Loucy (cell line): ENCODE results near the gene ABCC3.

Experiments
- H2AFZ ChIP-seq: fragments of 200-600 bp; sonication (generic); 2 replicates; pipeline ENCODE4 v1.6.0; 2016; ENCODE audit warnings: antibody characterized with exemption, mild to moderate bottlenecking, low read length, moderate library complexity
- H3F3A ChIP-seq: fragments of 200-600 bp; 2 replicates; pipeline ENCODE4 v1.6.0; 2016; ENCODE audit warnings: antibody characterized with exemption, low read depth, mild to moderate bottlenecking
- H3K27me3 ChIP-seq: fragments of 200-600 bp; sonication (generic); 2 replicates; pipeline ENCODE4 v1.6.1; 2014; ENCODE audit warnings: low read length, mild to moderate bottlenecking; ENCODE audit not compliant: insufficient read depth, poor library complexity, severe bottlenecking
- H3K36me3 ChIP-seq: fragments of 200-600 bp; sonication (generic); 2 replicates; pipeline ENCODE4 v1.6.1; 2016; ENCODE audit warnings: low read length; ENCODE audit not compliant: insufficient read depth
- H3K4me1 ChIP-seq: fragments of 200-600 bp; sonication (generic); 2 replicates; pipeline ENCODE4 v1.5.1; 2014; ENCODE audit warnings: low read length, mild to moderate bottlenecking; ENCODE audit not compliant: insufficient read depth, poor library complexity, severe bottlenecking
- H3K4me2 ChIP-seq: fragments of 200-600 bp; sonication (generic); 2 replicates; pipeline ENCODE4 v1.6.0; 2014; ENCODE audit warnings: antibody characterized with exemption, low read length, low read depth, mild to moderate bottlenecking; ENCODE audit not compliant: poor library complexity, severe bottlenecking
- H3K4me3 ChIP-seq: fragments of 200-600 bp; sonication (generic); 2 replicates; pipeline ENCODE4 v1.5.1; 2014; ENCODE audit warnings: low read length, mild to moderate bottlenecking, mixed read lengths; ENCODE audit not compliant: poor library complexity, severe bottlenecking
- H3K79me2 ChIP-seq: fragments of 200-600 bp; sonication (generic); 2 replicates; pipeline ENCODE4 v1.6.1; 2014; ENCODE audit warnings: low read length; ENCODE audit not compliant: insufficient read depth
- H3K9ac ChIP-seq: fragments of 200-600 bp; sonication (generic); 2 replicates; pipeline ENCODE4 v1.6.0; 2014; ENCODE audit warnings: mild to moderate bottlenecking, low read depth, low read length, moderate library complexity; ENCODE audit not compliant: poor library complexity, severe bottlenecking
- H3K9me2 ChIP-seq: fragments of 200-600 bp; sonication (generic); replicated peaks from 2 replicates; pipeline ENCODE4 v1.6.1; 2016; ENCODE audit warnings: low read depth, low read length, mixed read lengths
- H3K9me3 ChIP-seq: fragments of 200-600 bp; sonication (generic); 2 replicates; pipeline ENCODE4 v1.6.1; 2014; ENCODE audit warnings: mild to moderate bottlenecking, antibody characterized with exemption, low read length, low read depth; ENCODE audit not compliant: insufficient read depth
- H4K20me1 ChIP-seq: fragments of 200-600 bp; sonication (generic); 2 replicates; pipeline ENCODE4 v1.6.0; 2014; ENCODE audit warnings: antibody characterized with exemption, low read length, mild to moderate bottlenecking; ENCODE audit not compliant: insufficient read depth, poor library complexity, severe bottlenecking
- EZH2phosphoT487 ChIP-seq: fragments of 200-600 bp; IDR thresholded peaks from 2 replicates; pipeline ENCODE4 v1.6.1; 2018; ENCODE audit warnings: antibody characterized with exemption, mild to moderate bottlenecking, moderate library complexity, borderline replicate concordance
- TF ChIP-seq, protein P1 (sequence below): fragments of 200-600 bp; sonication (generic); conservative IDR thresholded peaks from 2 replicates; pipeline ENCODE4 v1.5.1; 2014; ENCODE audit warnings: mild to moderate bottlenecking, antibody characterized with exemption, low read length

The ABCC3 gene

DNA sequence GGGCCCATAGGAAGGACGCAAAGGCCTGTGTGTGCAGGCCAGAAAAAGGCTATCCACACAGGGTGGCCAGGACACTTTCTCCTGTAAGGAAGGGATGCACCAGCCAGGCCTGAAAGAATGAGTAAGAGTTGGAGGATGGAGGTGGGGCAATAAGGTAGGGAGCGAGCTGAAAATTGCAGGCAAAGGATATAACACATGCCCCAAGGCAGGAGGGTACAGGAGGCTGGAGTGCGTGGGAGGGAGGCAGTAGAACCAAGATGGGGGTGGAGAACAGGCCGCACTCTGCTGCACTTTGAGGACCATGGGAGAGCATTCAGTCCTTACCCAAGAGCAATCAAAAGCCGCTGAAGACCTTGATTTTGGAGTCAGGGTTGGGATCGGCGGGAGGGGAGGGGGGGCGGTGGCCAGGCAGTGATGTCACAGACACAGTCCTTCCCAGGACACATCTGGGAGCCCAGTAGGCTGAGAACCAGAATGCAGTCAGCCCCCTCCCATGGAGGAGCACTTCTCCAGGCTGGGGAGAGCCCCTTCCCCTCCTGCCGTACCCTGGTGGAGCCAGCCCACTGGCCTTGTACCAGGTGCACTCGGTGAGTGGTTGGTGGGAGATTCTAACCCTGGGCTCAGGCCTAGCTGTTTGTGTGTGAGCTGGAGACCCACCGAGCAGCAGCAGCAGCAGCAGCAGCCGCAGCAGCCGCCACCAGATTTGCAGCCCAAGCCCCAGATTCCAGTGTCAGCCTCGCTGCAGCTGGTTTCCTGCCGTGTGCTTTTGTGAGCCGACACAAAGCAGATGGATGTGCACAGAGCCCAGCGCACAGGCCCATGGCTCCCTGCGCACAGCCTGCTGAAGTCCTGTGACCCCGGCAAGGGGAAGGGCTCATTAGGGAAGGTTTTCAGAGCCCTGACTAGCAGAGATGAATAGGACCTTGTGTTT lies 55.5 kb downstream of the ABCC3 start:
- no peaks in the 10 kb centered on the region for H3K79me2 ChIP-seq
- H2AFZ ChIP-seq, result no peak overlapping the region

DNA sequence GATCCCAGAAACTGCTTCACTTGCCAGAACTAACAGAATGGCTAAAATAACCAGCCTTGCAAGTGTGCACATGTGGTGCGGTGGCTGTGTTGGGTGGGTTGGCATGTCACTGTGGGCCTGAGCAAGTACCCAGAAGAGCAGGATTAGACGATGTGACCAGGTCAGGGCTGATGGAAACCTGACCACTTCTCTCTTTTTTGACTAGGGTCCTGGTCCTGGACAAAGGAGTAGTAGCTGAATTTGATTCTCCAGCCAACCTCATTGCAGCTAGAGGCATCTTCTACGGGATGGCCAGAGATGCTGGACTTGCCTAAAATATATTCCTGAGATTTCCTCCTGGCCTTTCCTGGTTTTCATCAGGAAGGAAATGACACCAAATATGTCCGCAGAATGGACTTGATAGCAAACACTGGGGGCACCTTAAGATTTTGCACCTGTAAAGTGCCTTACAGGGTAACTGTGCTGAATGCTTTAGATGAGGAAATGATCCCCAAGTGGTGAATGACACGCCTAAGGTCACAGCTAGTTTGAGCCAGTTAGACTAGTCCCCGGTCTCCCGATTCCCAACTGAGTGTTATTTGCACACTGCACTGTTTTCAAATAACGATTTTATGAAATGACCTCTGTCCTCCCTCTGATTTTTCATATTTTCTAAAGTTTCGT lies 56.3 kb downstream of the ABCC3 start:
- Histone ChIP-seq H3K9me2 (no peaks in the 10 kb centered on the region), H3K27me3 (no peaks in the 10 kb centered on the region), H4K20me1 (no peaks in the 10 kb centered on the region), H3K36me3 (peaks cover 23% of the 10 kb centered on the region; the same call in 1 of the 2 replicates), H2AFZ (no peak overlapping the region), H3K4me2 (no peak overlapping the region), H3K4me3 (no peak overlapping the region), H3K79me2 (no peaks in the 10 kb centered on the region), H3K9me3 (no peaks in the 10 kb centered on the region), H3K9ac (no peak overlapping the region), H3K4me1 (peaks cover 4% of the 10 kb centered on the region), H3F3A (no peaks in the 10 kb centered on the region)
- TF ChIP-seq, protein P1, sequence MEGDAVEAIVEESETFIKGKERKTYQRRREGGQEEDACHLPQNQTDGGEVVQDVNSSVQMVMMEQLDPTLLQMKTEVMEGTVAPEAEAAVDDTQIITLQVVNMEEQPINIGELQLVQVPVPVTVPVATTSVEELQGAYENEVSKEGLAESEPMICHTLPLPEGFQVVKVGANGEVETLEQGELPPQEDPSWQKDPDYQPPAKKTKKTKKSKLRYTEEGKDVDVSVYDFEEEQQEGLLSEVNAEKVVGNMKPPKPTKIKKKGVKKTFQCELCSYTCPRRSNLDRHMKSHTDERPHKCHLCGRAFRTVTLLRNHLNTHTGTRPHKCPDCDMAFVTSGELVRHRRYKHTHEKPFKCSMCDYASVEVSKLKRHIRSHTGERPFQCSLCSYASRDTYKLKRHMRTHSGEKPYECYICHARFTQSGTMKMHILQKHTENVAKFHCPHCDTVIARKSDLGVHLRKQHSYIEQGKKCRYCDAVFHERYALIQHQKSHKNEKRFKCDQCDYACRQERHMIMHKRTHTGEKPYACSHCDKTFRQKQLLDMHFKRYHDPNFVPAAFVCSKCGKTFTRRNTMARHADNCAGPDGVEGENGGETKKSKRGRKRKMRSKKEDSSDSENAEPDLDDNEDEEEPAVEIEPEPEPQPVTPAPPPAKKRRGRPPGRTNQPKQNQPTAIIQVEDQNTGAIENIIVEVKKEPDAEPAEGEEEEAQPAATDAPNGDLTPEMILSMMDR, result no peak
- TF ChIP-seq EZH2phosphoT487, result no peak

More for the DNA sequence above, 55.5 kb downstream of the ABCC3 start:
- H3K36me3 ChIP-seq, result peaks cover 15% of the 10 kb centered on the region; the same call in 1 of the 2 replicates
- no peaks in the 10 kb centered on the region for H3K9me3 ChIP-seq
- peaks cover 4% of the 10 kb centered on the region for H3K4me1 ChIP-seq
- no peak overlapping the region for H3K4me3 ChIP-seq
- no peaks in the 10 kb centered on the region for H3K9me2 ChIP-seq
- no peak overlapping the region for H3K4me2 ChIP-seq
- TF ChIP-seq, protein P1, result no peak
- no peak for TF ChIP-seq EZH2phosphoT487
- H3F3A ChIP-seq, result no peaks in the 10 kb centered on the region
- H4K20me1 ChIP-seq, result no peaks in the 10 kb centered on the region
- no peaks in the 10 kb centered on the region for H3K27me3 ChIP-seq
- H3K9ac ChIP-seq, result no peak overlapping the region

DNA sequence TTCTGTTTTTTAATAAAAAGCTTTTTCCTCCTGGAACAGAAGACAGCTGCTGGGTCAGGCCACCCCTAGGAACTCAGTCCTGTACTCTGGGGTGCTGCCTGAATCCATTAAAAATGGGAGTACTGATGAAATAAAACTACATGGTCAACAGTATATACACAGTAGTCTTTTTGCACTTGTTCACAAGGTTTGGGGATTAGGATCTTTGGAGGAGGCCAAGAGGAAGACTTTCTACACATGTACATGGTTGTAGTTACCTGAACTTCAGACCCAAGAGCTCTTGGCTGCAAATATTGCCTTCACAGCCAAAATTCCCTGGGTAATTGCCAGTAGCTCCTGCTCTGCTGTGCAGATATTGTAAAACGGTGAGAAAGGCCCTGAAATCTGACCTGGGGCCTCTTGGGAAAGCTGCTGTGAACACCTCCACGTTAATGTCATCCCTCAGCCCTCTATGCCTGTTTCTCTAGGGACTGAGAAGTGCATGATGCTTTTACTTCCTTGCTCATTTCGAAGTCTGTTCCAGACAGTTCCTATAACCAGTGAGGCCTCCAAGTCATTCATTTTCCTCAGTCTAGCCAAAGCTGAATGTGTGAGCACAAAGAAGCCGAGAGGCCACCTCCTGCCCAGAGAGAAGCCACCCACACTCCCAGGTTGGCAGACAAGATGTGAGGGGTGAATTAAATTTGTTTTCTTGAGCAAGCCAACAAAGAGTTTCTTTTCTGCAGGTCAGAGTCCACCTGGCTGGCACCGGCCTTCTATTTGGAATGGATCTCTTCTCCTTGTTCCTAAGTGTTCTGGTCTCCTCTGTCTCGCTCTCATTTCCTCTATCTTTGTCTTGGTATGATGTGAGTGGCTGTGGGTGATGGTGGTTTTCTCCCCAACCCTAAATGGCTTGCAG lies 57.1 kb downstream of the ABCC3 start:
- H3K4me1 ChIP-seq, result peaks cover 4% of the 10 kb centered on the region
- H3K79me2 ChIP-seq, result no peaks in the 10 kb centered on the region
- no peaks in the 10 kb centered on the region for H3F3A ChIP-seq
- H3K4me3 ChIP-seq, result no peak overlapping the region
- H3K9me2 ChIP-seq, result no peaks in the 10 kb centered on the region
- H3K36me3 ChIP-seq, result peaks cover 31% of the 10 kb centered on the region; the same call in 1 of the 2 replicates
- H3K9me3 ChIP-seq, result no peaks in the 10 kb centered on the region
- H3K9ac ChIP-seq, result no peak overlapping the region
- TF ChIP-seq, protein P1, result no peak
- TF ChIP-seq EZH2phosphoT487, result no peak
- no peak overlapping the region for H2AFZ ChIP-seq
- no peaks in the 10 kb centered on the region for H4K20me1 ChIP-seq
- no peaks in the 10 kb centered on the region for H3K27me3 ChIP-seq
- H3K4me2 ChIP-seq, result no peak overlapping the region
